GM12878 (cell line): ENCODE results near the gene TNFRSF9. TPM values are rescaled to one million over a fixed set of nuclear protein-coding genes. Genes with fewer than 3 reads are reported as not detected.

Source experiments
- ATAC-seq: fragments of 200-7000 bp; cut with Tn5 transposase; 3 replicates; pipeline ENCODE4 v1.9.1; 2020; ENCODE audit warnings: mild to moderate bottlenecking, moderate library complexity
- BruUV-seq: library from RNA; stranded (reverse); fragments of 400-500 nt; replicated peaks from 2 replicates; lab custom pipeline; 2021; lab: Mats Ljungman, UMichigan
- CTCF ChIA-PET: fragments of 300-600 bp; sonication (Branson Sonifier 250); formaldehyde crosslinking; extraction: SDS; loops from one replicate; lab custom pipeline; 2021; ENCODE audit warnings: inconsistent platforms; lab: Yijun Ruan, JAX
- POLR2A ChIA-PET: fragments of 350-600 bp; formaldehyde crosslinking; extraction: SDS; loops from one replicate; lab custom pipeline; 2021; ENCODE audit warnings: inconsistent platforms; lab: Charles Lee
- RAD21 ChIA-PET: fragments of 300-600 bp; sonication (Branson Sonifier 250); formaldehyde crosslinking; loops from one replicate; lab custom pipeline; 2023; ENCODE audit warnings: antibody characterized with exemption; ENCODE audit not compliant: unreplicated experiment; lab: Charles Lee
- SMC1A ChIA-PET: fragments of 300-600 bp; sonication (Branson Sonifier 250); formaldehyde crosslinking; loops from one replicate; lab custom pipeline; 2023; ENCODE audit not compliant: unreplicated experiment, uncharacterized antibody; lab: Charles Lee
- DNase-seq: peaks from one replicate; pipeline ENCODE4 v3.0.0-alpha.2; 2011; ENCODE audit warnings: low read depth, low spot score
- FAIRE-seq: peaks from 3 replicates; lab custom pipeline; 2011; peaks lifted over from hg19 to GRCh38; lab: Jason Lieb, UNC
- H2AFZ ChIP-seq: 2 replicates; pipeline ENCODE4 v1.6.0; 2011; ENCODE audit warnings: low read depth, low read length, control low read depth; ENCODE audit not compliant: control insufficient read depth
- H3K27ac ChIP-seq: 2 replicates; pipeline ENCODE4 v1.5.1; 2011; ENCODE audit warnings: control low read depth; ENCODE audit not compliant: control insufficient read depth, insufficient read depth
- H3K27me3 ChIP-seq, 2 experiments: replicated peaks in 1 of 2; 2 replicates each; pipeline versions ENCODE4 v1.6.0 to v1.6.1; 2011; ENCODE audit warnings: low read length in 1 of 2; ENCODE audit not compliant: control insufficient read depth in 2 of 2, insufficient read depth in 2 of 2
- H3K36me3 ChIP-seq, 2 experiments: 2 replicates each; pipeline ENCODE4 v1.5.1; 2011; ENCODE audit warnings: low read length in 1 of 2; ENCODE audit not compliant: control insufficient read depth in 2 of 2, insufficient read depth in 2 of 2
- H3K4me1 ChIP-seq: 2 replicates; pipeline ENCODE4 v1.6.1; 2011; ENCODE audit warnings: mild to moderate bottlenecking, low read length, moderate library complexity, mixed read lengths; ENCODE audit not compliant: control insufficient read depth, insufficient read depth
- H3K4me2 ChIP-seq: 2 replicates; pipeline ENCODE4 v1.6.0; 2011; ENCODE audit warnings: control low read depth; ENCODE audit not compliant: control insufficient read depth, insufficient read depth
- H3K4me3 ChIP-seq: fragments of 200-600 bp; sonication (generic); 2 replicates; pipeline ENCODE4 v1.5.1; 2016
- H3K79me2 ChIP-seq: 2 replicates; pipeline ENCODE4 v1.6.0; 2011; ENCODE audit warnings: low read length; ENCODE audit not compliant: control insufficient read depth, insufficient read depth
- H3K9ac ChIP-seq: 2 replicates; pipeline ENCODE4 v1.8.0; 2011; ENCODE audit warnings: low read length, control low read depth, mixed read lengths; ENCODE audit not compliant: control insufficient read depth, insufficient read depth
- H3K9me3 ChIP-seq: replicated peaks from 3 replicates; pipeline ENCODE4 v1.5.1; 2011; ENCODE audit warnings: mild to moderate bottlenecking, low read length; ENCODE audit not compliant: control insufficient read depth, insufficient read depth
- H4K20me1 ChIP-seq: 2 replicates; pipeline ENCODE4 v1.6.0; 2011; ENCODE audit not compliant: control insufficient read depth, insufficient read depth
- NRF1 ChIP-seq: conservative IDR thresholded peaks from 2 replicates; pipeline ENCODE4 v1.6.1; 2011; ENCODE audit warnings: mild to moderate bottlenecking, low read depth, low read length, improper control_type of control experiment
- POLR2AphosphoS5 ChIP-seq: IDR thresholded peaks from 2 replicates; pipeline ENCODE4 v1.6.1; 2011; ENCODE audit warnings: mild to moderate bottlenecking, low read length, inconsistent platforms
- RAD21 ChIP-seq: IDR thresholded peaks from 2 replicates; pipeline ENCODE4 v1.6.1; 2011; ENCODE audit warnings: mild to moderate bottlenecking, low read depth, low read length, moderate library complexity; ENCODE audit not compliant: insufficient read depth
- SMARCA5 ChIP-seq: fragments of 450-650 bp; IDR thresholded peaks from 2 replicates; pipeline ENCODE4 v1.6.1; 2017; ENCODE audit warnings: mild to moderate bottlenecking
- TCF12 ChIP-seq: IDR thresholded peaks from 2 replicates; pipeline ENCODE4 v1.6.1; 2011; ENCODE audit warnings: low read depth, mild to moderate bottlenecking, low read length
- YY1 ChIP-seq: IDR thresholded peaks from 2 replicates; pipeline ENCODE4 v1.6.1; 2011; ENCODE audit warnings: low read depth, mild to moderate bottlenecking, low read length
- ZNF217 ChIP-seq: fragments of 450-650 bp; IDR thresholded peaks from 2 replicates; pipeline ENCODE4 v1.6.1; 2017; ENCODE audit warnings: antibody characterized with exemption, mild to moderate bottlenecking
- ZNF24 ChIP-seq: fragments of 450-650 bp; IDR thresholded peaks from 2 replicates; pipeline ENCODE4 v1.6.1; 2017; ENCODE audit warnings: antibody characterized with exemption, mild to moderate bottlenecking
- ZSCAN29 ChIP-seq: fragments of 450-650 bp; IDR thresholded peaks from 2 replicates; pipeline ENCODE4 v1.6.1; 2017; ENCODE audit warnings: mild to moderate bottlenecking, moderate library complexity
- WGBS: methylation state at CpG from one replicate; pipeline ENCODE4 v1.1.6; 2016; ENCODE audit warnings: low lambda C conversion rate; ENCODE audit not compliant: insufficient replicate concordance, insufficient coverage; ENCODE audit errors: missing lambda C conversion rate; 5-methylcytosine and 5-hydroxymethylcytosine counted together
- in situ Hi-C: fragments of 300-500 bp; cut with MboI; formaldehyde crosslinking; loops from 9 replicates; pipeline ENCODE4 v1.14.3; 2018; ENCODE audit warnings: mixed read lengths
- intact Hi-C: fragments of 100-400 bp; cut with micrococcal nuclease; formaldehyde crosslinking; loops from one replicate; pipeline ENCODE4 v1.14.2; 2022; ENCODE audit not compliant: unreplicated experiment
- polyA plus RNA-seq, 11 experiments: library from polyadenylated mRNA; depleted of rRNA in 4 of 11; unstranded in 6 of 11; stranded (reverse) in 5 of 11; fragments of >200 nt; fragmentation: Nextera tagmentation in 4 of 11; fragmentation: Illumina TruSeq in 1 of 11; extraction: Ambion mirVana in 4 of 11; extraction: Trizol in 1 of 11; gene quantifications; 1 replicate in 1 of 11; 2 replicates in 10 of 11; pipeline versions ENCODE4 v1.2.1 to v1.2.3, GENCODE V29; 2011 to 2016; ENCODE audit warnings: inconsistent platforms in 2 of 11, missing spikeins in 2 of 11, low read depth in 1 of 11
- total RNA-seq, 4 experiments: library from RNA; depleted of rRNA in 3 of 4; stranded (reverse); fragments of >200 nt in 3 of 4; fragmentation: Illumina TruSeq in 1 of 4; extraction: Trizol in 1 of 4; gene quantifications; 2 replicates each; pipeline versions ENCODE4 v1.2.1 to v1.2.3, GENCODE V29; 2013 to 2021
- TF ChIP-seq, protein P1 (sequence below): fragments of 450-650 bp; IDR thresholded peaks from 2 replicates; pipeline ENCODE4 v1.6.1; 2016; ENCODE audit warnings: mild to moderate bottlenecking
- TF ChIP-seq, protein P2 (sequence below): fragments of 450-650 bp; conservative IDR thresholded peaks from 2 replicates; pipeline ENCODE4 v1.6.1; 2017; ENCODE audit warnings: mild to moderate bottlenecking, moderate library complexity

Gene TNFRSF9
- total and polyA plus RNA-seq, 10 of the 15 experiments (the other 5 are each of a cell fraction or from before 2014, with no cell fraction given) = 2.0 to 25.6 (median 5.8) TPM

DNA sequence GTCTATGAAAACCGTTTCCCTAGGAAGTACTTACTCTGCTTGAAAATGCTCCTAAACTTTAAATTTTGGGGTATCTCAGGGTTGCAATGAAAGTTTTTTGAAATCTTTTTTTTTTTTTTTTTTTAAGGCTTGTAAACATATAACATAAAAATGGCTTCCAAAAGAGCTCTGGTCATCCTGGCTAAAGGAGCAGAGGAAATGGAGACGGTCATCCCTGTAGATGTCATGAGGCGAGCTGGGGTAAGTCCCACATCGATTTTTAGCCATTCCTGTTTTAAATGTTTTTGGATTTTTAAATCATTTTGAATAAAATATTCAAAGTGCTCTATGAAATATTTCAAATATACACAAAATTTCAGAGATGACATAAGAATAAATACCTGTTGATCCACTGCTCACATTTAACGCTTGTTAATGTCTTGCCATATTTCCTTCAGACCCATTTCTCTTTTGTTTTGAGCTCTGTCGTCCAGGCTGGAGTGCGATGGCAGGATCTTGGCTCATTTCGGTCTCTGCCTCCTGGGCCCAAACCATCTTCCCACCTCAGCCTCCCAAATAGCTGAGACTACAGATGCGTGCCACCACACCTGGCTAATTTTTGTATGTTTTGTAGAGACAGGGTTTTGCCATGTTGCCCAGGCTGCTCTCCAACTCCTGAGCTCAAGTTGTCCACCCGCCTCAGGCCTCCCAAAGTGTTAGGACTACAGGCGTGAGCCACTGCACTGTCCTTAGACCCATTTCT, 22.2 kb upstream of the TNFRSF9 start:
- CTCF ChIA-PET = interaction anchor here (0.7 to 0.8 kb wide), 2 partner anchors 12 to 26 kb away, joined by 3 to 4 read pairs; no protein-coding TSS in a partner anchor
- no peak overlapping the region for H2AFZ ChIP-seq
- no peaks in the 10 kb centered on the region for H3K9me3 ChIP-seq
- no TSS peak for BruUV-seq
- TF ChIP-seq TCF12 (no peak), RAD21 (no peak), YY1 (peak; percentile 55; the same call in 1 of the 2 replicates)
- TF ChIP-seq, all 136 proteins: peak for 1
- FAIRE-seq (no peak), DNase-seq (no peak), ATAC-seq (no peak)
- Histone ChIP-seq H3K79me2 (peaks cover 58% of the 10 kb centered on the region), H3K36me3 (peaks cover 1 to 21% of the 10 kb centered on the region in 2 experiments), H4K20me1 (no peaks in the 10 kb centered on the region; the same call in 1 of the 2 replicates), H3K27ac (peak overlapping the region; percentile 94), H3K4me1 (peaks cover 10% of the 10 kb centered on the region), H3K4me2 (peak overlapping the region; percentile 71), H3K9ac (peak overlapping the region; percentile 97), H3K4me3 (peak overlapping the region; percentile 84), H3K27me3 (no peaks in the 10 kb centered on the region)
- intact Hi-C loops (no loop called here), in situ Hi-C loops (no loop called here)
- ChIA-PET RAD21 (interaction anchor here (1.1 to 1.3 kb wide), 2 partner anchors 13 to 22 kb away, joined by 3 to 5 read pairs; partner anchors contain the start of gene TNFRSF9), SMC1A (interaction anchor here (0.6 to 1.8 kb wide), 4 partner anchors 13 to 845 kb away, joined by 3 to 7 read pairs (median 4); no protein-coding TSS in a partner anchor), POLR2A (interaction anchor here (0.6 to 1.5 kb wide), 8 partner anchors 12 to 1173 kb away, joined by 3 to 7 read pairs (median 4); partner anchors contain the start of gene TNFRSF9)
- WGBS = 71% methylated on average over 11 of the region's 11 CpGs

DNA sequence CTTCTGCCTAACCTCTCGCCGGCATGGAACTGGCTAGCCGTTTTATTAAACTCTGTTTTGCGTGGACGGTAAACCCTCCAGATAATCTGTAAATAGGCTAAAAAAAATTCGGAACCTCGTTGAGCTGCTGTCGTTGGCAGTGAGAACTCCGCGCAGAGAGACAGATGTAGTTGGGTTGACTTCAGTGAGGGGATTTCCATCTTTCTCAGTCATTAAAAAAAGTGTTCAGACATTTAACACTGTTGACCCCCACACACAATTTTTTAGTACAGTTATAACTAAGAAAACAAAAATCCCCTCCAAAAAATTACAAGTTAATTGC, 21.3 kb upstream of the TNFRSF9 start:
- no peaks in the 10 kb centered on the region for H3K9me3 ChIP-seq
- H3K36me3 ChIP-seq = peaks cover 0 to 21% of the 10 kb centered on the region in 2 experiments; a peak in 3 of 4 replicates
- H3K4me3 ChIP-seq = peak overlapping the region; percentile 84
- H3K4me2 ChIP-seq = peak overlapping the region; percentile 71
- no peak for DNase-seq
- RAD21 ChIA-PET = interaction anchor here (1.3 to 1.4 kb wide), 2 partner anchors 14 to 20 kb away, joined by 3 to 4 read pairs; no protein-coding TSS in a partner anchor
- H3K4me1 ChIP-seq = peaks cover 6% of the 10 kb centered on the region; the same call in 1 of the 2 replicates
- peak overlapping the region; percentile 77 for H2AFZ ChIP-seq
- BruUV-seq = no TSS peak
- no peak for TF ChIP-seq NRF1
- TF ChIP-seq, protein P1, sequence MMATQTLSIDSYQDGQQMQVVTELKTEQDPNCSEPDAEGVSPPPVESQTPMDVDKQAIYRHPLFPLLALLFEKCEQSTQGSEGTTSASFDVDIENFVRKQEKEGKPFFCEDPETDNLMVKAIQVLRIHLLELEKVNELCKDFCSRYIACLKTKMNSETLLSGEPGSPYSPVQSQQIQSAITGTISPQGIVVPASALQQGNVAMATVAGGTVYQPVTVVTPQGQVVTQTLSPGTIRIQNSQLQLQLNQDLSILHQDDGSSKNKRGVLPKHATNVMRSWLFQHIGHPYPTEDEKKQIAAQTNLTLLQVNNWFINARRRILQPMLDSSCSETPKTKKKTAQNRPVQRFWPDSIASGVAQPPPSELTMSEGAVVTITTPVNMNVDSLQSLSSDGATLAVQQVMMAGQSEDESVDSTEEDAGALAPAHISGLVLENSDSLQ = peak; percentile 45; the same call in 1 of the 2 replicates
- peak; percentile 8; the same call in 1 of the 2 replicates for TF ChIP-seq SMARCA5
- 0 out of 2 replicates have a peak, but pooled peaks have one; percentile 9 for TF ChIP-seq ZNF217
- no peak; the same call in 1 of the 2 replicates for TF ChIP-seq ZSCAN29
- no peak; the same call in 1 of the 2 replicates for TF ChIP-seq POLR2AphosphoS5
- TF ChIP-seq ZNF24 = no peak
- TF ChIP-seq, protein P2, sequence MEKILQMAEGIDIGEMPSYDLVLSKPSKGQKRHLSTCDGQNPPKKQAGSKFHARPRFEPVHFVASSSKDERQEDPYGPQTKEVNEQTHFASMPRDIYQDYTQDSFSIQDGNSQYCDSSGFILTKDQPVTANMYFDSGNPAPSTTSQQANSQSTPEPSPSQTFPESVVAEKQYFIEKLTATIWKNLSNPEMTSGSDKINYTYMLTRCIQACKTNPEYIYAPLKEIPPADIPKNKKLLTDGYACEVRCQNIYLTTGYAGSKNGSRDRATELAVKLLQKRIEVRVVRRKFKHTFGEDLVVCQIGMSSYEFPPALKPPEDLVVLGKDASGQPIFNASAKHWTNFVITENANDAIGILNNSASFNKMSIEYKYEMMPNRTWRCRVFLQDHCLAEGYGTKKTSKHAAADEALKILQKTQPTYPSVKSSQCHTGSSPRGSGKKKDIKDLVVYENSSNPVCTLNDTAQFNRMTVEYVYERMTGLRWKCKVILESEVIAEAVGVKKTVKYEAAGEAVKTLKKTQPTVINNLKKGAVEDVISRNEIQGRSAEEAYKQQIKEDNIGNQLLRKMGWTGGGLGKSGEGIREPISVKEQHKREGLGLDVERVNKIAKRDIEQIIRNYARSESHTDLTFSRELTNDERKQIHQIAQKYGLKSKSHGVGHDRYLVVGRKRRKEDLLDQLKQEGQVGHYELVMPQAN = 0 out of 2 replicates have a peak, but pooled peaks have one; percentile 7
- TF ChIP-seq, all 136 proteins: peak for 4
- 3% methylated on average over 10 of the region's 10 CpGs for WGBS
- no peak for FAIRE-seq
- peak overlapping the region; percentile 97 for H3K9ac ChIP-seq
- H3K27ac ChIP-seq = peak overlapping the region; percentile 94
- ChIA-PET SMC1A (interaction anchor here (0.8 to 2.5 kb wide), 4 partner anchors 18 to 31 kb away, joined by 3 to 7 read pairs (median 4); partner anchors contain the start of gene TNFRSF9), CTCF (interaction anchor here (1.1 kb wide), 1 partner anchor 22 kb away, joined by 4 read pairs; the partner anchor contains the start of gene TNFRSF9), POLR2A (interaction anchor here (1.0 to 1.5 kb wide), 3 partner anchors 13 to 22 kb away, joined by 3 to 5 read pairs (median 4); no protein-coding TSS in a partner anchor)
- in situ Hi-C loops = no loop called here
- peak; percentile 52 for ATAC-seq
- intact Hi-C loops = no loop called here
- H4K20me1 ChIP-seq = no peaks in the 10 kb centered on the region; the same call in 1 of the 2 replicates
- H3K27me3 ChIP-seq = no peaks in the 10 kb centered on the region
- peaks cover 50% of the 10 kb centered on the region for H3K79me2 ChIP-seq
